Dedifferentiated amniotic fluid mesenchymal stem cell (primary cell): ENCODE measurements around the gene CROCC2.

Experiments
- DNase-seq: peaks from one replicate; pipeline ENCODE4 v3.0.0-alpha.2; 2016; ENCODE audit errors: extremely low spot score

Gene CROCC2

GRCh38 chr2:241015439-241015838, 109.3 kb downstream of the CROCC2 start:
- DNase-seq = no peak

GRCh38 chr2:241017228-241017940, 111.2 kb downstream of the CROCC2 start:
- no peak for DNase-seq

GRCh38 chr2:241018051-241018891, 112.1 kb downstream of the CROCC2 start:
- DNase-seq = no peak

GRCh38 chr2:241019441-241020139, 113.5 kb downstream of the CROCC2 start:
- no peak for DNase-seq

GRCh38 chr2:241020201-241020600, 114.1 kb downstream of the CROCC2 start:
- no peak for DNase-seq

- DNase-seq = no peak
These were observed 114.6 kb downstream of the CROCC2 start for GRCh38 chr2:241020629-241021190.

- no peak for DNase-seq
These were observed 119.5 kb downstream of the CROCC2 start for GRCh38 chr2:241025639-241026038.

GRCh38 chr2:241029599-241030332, 123.6 kb downstream of the CROCC2 start:
- no peak for DNase-seq

GRCh38 chr2:241030333-241030680, 124.2 kb downstream of the CROCC2 start:
- no peak for DNase-seq

GRCh38 chr2:241030883-241031282, 124.7 kb downstream of the CROCC2 start:
- DNase-seq = no peak

- DNase-seq = no peak
These were observed 125.5 kb downstream of the CROCC2 start for GRCh38 chr2:241031436-241032165.

GRCh38 chr2:241033336-241033987, 127.3 kb downstream of the CROCC2 start:
- no peak for DNase-seq

GRCh38 chr2:241033994-241034393, 127.9 kb downstream of the CROCC2 start:
- DNase-seq = no peak

GRCh38 chr2:241034490-241035141, 128.5 kb downstream of the CROCC2 start:
- no peak for DNase-seq

GRCh38 chr2:241035142-241035817, 129.1 kb downstream of the CROCC2 start:
- no peak for DNase-seq

- no peak for DNase-seq
These were observed 129.8 kb downstream of the CROCC2 start for GRCh38 chr2:241035818-241036396.

- no peak for DNase-seq
These were observed 130.3 kb downstream of the CROCC2 start for GRCh38 chr2:241036397-241036963.

- DNase-seq = no peak
These were observed 130.9 kb downstream of the CROCC2 start for GRCh38 chr2:241036964-241037421.
